HG03196 (cell line): ENCODE data around the gene FCRL2.
A peak's percentile ranks its signal among the peaks of the same experiment; 100 is the strongest.

Experiments used
- ATAC-seq: cut with Tn5 transposase; IDR thresholded peaks from one replicate; pipeline ENCODE4 v1.9.1; 2021; ENCODE audit not compliant: unreplicated experiment

The FCRL2 gene

GRCh38 chr1:157776971-157777391, at the start of gene FCRL2:
Gene FCRL2 (minus strand): TSS chr1:157777132. CDS start chr1:157777073, 59 bp downstream.
- peak; percentile 75 for ATAC-seq

GRCh38 chr1:157820299-157820698, 43.4 kb upstream of the FCRL2 start:
- no peak for ATAC-seq

GRCh38 chr1:157819896-157820295, 43.0 kb upstream of the FCRL2 start, which contains the start of gene FCRL1:
Gene FCRL1 (minus strand): TSS chr1:157820120. CDS start chr1:157820037, 83 bp downstream.
- ATAC-seq, result no peak

GRCh38 chr1:157819215-157819614, 42.3 kb upstream of the FCRL2 start:
- no peak for ATAC-seq

GRCh38 chr1:157813269-157813668, 36.3 kb upstream of the FCRL2 start:
- no peak for ATAC-seq

GRCh38 chr1:157806431-157807149, 29.7 kb upstream of the FCRL2 start:
- peak; percentile 91 for ATAC-seq

GRCh38 chr1:157803851-157804250, 26.9 kb upstream of the FCRL2 start:
- no peak for ATAC-seq

GRCh38 chr1:157799996-157800395, 23.1 kb upstream of the FCRL2 start:
- ATAC-seq, result no peak

- ATAC-seq, result no peak
These were observed 21.3 kb upstream of the FCRL2 start for GRCh38 chr1:157798211-157798610.

- no peak for ATAC-seq
These were observed 8.3 kb upstream of the FCRL2 start for GRCh38 chr1:157785248-157785647.

GRCh38 chr1:157784801-157785200, 7.9 kb upstream of the FCRL2 start:
- no peak for ATAC-seq

GRCh38 chr1:157782931-157783330, 6.0 kb upstream of the FCRL2 start:
- no peak for ATAC-seq

GRCh38 chr1:157781048-157781447, 4.1 kb upstream of the FCRL2 start:
- no peak for ATAC-seq

GRCh38 chr1:157775101-157775870, 1.6 kb downstream of the FCRL2 start:
- no peak for ATAC-seq

GRCh38 chr1:157774412-157774811, 2.5 kb downstream of the FCRL2 start:
- no peak for ATAC-seq

- ATAC-seq, result no peak
These were observed 3.2 kb downstream of the FCRL2 start for GRCh38 chr1:157773493-157774350.

- no peak for ATAC-seq
These were observed 5.1 kb downstream of the FCRL2 start for GRCh38 chr1:157771661-157772425.

GRCh38 chr1:157770442-157771043, 6.4 kb downstream of the FCRL2 start:
- ATAC-seq, result no peak

GRCh38 chr1:157766792-157767191, 10.1 kb downstream of the FCRL2 start:
- ATAC-seq, result no peak

GRCh38 chr1:157758018-157758417, 18.9 kb downstream of the FCRL2 start:
- no peak for ATAC-seq
